GM12875 (cell line): ENCODE results near the gene ADK.

Source experiments
- H3K4me3 ChIP-seq: one replicate; pipeline ENCODE4 v1.5.1; 2011; ENCODE audit warnings: low read depth, low read length, control low read depth
- CTCF ChIP-seq: IDR thresholded peaks from 2 replicates; pipeline ENCODE4 v1.5.1; 2011; ENCODE audit warnings: low read depth, mild to moderate bottlenecking, control low read depth, inconsistent platforms, low read length, moderate library complexity, borderline replicate concordance; ENCODE audit not compliant: insufficient read depth

ADK gene

DNA sequence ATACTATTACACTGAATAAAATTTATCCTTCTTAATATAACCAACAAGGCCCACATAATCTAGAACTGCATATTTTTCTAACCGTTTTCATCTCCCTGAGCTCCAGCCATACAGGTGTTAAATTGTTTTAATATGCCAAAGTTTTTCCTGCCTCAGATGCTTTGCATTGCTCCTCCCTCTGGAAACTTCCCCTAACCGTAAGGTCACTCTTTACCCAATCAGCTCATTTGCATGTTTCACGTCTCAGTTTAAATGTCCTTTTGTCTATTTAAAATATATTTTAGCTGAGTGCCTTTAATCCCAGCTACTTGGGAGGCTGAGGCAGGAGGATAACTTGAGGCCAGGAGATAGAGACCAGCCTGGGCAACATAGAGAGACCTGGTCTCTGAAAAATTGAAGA lies 228.5 kb downstream of the ADK start:
- no peak overlapping the region for H3K4me3 ChIP-seq
- no peak for TF ChIP-seq CTCF

- H3K4me3 ChIP-seq = no peak overlapping the region
- no peak for TF ChIP-seq CTCF
These were observed 229.8 kb downstream of the ADK start for GRCh38 chr10:74380795-74381194.

DNA sequence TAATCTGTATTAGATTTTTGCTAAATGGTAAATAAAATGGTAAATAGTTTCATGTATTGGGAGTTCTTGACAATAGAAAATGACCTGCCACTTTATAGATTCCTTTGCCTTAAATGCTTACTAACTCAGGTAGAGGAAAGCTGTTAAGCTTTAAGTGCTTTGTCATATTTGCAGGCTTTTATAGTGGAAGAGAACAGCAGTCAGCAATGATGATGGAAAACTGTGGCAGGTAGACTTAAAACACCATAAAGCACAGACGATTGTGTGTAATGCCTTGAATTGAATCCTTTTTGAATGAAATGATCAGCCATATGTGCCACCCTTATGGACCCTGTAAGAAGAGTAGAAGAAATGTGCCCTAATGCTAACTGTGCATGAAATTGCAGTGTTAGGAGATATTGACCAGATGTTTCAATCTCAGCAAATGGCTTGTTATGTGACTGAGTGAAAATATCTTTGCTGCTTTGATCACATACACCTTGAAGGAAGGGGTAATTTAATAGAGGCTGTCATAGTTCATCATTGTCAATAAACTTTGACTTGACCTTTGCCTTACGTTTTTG lies 230.4 kb downstream of the ADK start:
- TF ChIP-seq CTCF = no peak
- H3K4me3 ChIP-seq = no peak overlapping the region

- no peak for TF ChIP-seq CTCF
These were observed 231.6 kb downstream of the ADK start for GRCh38 chr10:74382663-74383062.

DNA sequence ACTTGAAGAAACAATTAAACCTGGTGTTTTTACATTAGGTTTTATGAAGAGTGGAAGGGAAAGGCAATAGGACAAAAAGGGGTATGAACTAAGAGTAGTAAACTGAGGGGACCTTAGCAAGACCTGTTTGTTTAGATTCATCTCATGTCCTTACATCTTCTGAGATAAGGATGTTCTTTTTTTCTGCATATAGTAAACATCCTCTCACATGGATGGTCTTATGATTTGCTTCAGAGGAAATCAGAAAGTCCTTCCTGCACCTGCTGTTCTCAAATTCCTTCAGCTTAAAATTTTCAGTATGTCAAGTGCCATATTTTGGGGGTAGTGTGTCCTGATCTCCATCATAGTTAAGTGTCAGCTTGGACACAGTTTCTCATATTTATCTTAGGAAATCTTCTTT lies 232.6 kb downstream of the ADK start:
- TF ChIP-seq CTCF = no peak
- H3K4me3 ChIP-seq = no peak overlapping the region

More at GRCh38 chr10:74382663-74383062, 231.6 kb downstream of the ADK start:
- no peak overlapping the region for H3K4me3 ChIP-seq

- TF ChIP-seq CTCF = no peak
- H3K4me3 ChIP-seq = no peak overlapping the region
These were observed 233.7 kb downstream of the ADK start for GRCh38 chr10:74384615-74385183.

- TF ChIP-seq CTCF = no peak
- no peak overlapping the region for H3K4me3 ChIP-seq
These were observed 237.8 kb downstream of the ADK start for GRCh38 chr10:74388801-74389200.
